Inflammatory macrophage treated with lipopolysaccharide for 1 hour (primary cell): Measurements from ENCODE around the gene OR2K2.
"Not testable (repeated sequence)": the region's sequence is repeated elsewhere in the genome, so short reads cannot be mapped to it uniquely, and the experiment has no call there.

Experiments
- DNase-seq, 2 donors: peaks; one replicate each; pipeline ENCODE4 v3.0.0-alpha.2; 2020 to 2022

OR2K2 gene, protein sequence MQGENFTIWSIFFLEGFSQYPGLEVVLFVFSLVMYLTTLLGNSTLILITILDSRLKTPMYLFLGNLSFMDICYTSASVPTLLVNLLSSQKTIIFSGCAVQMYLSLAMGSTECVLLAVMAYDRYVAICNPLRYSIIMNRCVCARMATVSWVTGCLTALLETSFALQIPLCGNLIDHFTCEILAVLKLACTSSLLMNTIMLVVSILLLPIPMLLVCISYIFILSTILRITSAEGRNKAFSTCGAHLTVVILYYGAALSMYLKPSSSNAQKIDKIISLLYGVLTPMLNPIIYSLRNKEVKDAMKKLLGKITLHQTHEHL

DNA sequence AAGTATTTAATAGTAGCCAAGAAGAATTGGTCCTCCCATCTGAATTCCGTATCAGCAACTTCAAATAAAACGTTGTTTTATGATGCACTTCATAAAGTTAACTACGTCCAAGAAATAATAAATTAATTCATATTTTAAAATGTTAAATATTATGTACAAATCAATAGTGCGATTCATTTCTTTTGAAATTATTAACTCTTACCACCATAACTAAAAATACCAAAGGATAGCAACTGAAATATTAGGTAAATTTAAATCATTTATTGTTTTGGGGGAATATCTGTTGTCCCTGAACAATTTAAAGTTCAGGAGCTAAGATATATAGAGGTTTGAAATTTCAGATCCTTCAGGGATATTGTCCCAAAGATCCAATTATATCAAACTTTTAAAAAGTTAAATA is at the start of gene OR2K2:
OR2K2 (minus strand) TSS at position 101 of the 400 bp plus-strand sequence. CDS start 1,791 bp downstream, outside the sequence.
- DNase-seq = no peak

DNA sequence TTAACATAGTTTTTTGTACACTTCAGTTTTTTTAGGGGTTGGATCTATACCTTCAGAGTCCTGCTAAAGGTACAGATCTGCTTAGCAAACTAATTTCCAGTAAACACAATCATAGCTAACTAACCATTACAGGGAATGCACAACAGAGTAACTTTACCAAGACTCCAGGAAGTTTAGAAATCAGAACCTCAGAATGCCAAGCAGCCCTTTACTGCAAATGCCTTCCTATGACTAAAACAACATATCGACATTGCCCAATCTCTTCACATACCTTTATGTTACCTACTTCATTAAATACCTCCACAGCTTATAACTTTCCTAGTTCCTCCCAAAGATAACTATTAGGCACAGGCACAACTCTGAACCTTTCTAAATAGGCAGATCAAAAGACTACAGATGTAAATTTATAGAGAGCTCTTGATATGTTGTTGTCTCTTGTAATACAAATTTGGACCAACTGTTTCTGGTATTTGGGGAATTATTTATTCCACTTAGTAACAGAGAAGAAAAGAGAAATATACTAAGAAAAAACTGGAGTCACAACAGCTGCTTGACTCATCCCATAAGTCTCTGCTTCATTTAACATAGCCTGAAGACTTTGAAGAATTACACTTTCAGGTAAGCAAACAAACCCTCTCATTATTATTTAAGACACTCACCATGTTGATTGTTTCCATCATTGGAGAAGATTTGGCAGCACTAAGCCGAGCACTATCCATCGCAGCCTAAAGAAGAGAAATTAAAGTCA is 46.0 kb upstream of the OR2K2 start:
- DNase-seq = no peak

DNA sequence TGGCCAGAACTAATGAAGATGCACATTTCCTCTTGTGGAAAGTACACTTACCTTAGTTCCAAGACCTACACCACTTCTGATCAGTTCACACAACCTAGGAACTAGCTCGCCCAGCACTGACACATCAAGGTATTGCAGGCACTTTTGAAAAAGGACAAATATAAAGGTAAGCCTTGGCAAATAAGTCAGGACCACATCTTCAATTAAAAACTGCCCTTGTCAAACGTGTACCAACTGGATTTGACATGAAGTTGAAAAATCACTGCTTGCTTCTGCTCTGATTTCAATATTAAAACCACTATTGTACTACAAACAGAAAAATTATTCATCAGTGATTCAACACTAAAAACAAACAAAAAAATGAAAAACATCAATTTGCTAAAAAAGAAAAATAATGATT is 45.0 kb upstream of the OR2K2 start:
- no peak for DNase-seq

DNA sequence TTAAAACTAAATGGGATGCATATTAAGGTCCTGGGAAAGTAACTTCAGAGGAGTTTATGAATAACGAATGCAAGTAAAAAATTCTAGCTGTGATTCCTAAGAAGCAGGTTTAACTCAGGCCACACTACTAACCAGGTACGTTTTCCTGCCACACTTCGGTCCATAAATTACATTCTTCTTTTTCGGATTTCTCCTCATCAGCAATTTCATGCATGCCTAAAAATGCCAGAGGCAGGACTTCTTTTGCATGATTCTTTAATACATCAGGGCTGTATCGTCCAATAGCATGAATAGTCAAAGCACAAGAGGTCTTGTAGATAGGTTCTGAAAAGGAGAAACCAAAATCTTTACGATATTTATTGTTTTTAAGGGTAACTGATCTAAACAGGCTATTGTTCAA is 42.3 kb upstream of the OR2K2 start:
- no peak for DNase-seq

DNA sequence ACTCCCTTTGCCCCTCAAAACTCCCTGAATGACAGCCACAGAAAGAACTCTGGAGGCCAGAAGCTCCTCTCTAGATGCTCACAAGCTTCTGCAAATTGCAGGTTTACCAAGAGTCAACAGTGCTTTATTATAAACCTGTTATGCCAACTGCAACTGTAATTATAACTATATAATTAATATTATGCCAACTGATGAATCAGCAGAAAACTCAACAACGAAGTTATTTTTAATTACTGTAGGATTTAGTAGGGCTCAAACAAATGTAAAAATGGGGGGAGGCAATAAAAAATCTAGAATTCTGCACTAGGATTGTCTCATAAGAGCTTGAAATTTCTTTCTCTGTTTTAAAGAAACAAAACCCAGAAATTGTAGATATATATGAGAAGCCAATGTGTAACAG is 37.0 kb upstream of the OR2K2 start:
- no peak for DNase-seq

DNA sequence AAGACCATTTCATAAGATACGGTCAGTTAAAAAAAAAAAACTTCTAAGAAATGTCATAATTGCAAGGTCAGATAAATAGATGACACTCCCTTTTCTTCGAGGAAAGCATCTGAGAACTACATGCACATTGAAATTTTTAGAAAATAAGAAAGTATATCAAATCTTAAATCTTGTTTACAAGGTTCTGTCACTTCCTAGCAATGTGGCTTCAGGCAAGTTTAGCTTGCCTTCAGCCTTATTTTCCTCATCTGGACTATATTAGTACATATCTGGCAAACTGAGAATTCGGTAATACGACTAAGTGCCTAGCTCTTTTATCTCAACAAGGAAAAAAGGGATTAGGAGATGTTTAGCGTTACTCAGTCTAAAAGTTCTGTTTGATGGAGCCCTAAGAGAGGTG is 32.5 kb upstream of the OR2K2 start:
- DNase-seq = no peak

DNA sequence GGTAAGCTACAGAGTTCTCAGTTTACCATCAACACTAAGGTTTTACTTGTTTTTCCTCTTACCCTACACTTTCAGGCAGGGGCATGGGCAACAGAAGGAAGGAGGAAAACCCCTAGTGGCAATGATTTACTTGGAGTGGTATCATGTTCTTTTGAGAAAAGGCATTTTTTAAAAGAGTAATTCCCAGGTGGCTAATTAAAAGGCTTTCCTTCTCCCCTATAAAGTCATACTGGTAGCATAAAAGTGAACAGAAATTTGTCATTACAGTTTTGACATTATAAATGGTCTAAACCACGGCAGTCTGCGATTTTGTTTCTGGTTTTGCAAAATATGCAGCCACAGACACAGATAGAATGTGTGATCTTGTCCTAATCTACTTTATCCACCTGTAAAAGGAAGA is 30.9 kb upstream of the OR2K2 start:
- no peak for DNase-seq

DNA sequence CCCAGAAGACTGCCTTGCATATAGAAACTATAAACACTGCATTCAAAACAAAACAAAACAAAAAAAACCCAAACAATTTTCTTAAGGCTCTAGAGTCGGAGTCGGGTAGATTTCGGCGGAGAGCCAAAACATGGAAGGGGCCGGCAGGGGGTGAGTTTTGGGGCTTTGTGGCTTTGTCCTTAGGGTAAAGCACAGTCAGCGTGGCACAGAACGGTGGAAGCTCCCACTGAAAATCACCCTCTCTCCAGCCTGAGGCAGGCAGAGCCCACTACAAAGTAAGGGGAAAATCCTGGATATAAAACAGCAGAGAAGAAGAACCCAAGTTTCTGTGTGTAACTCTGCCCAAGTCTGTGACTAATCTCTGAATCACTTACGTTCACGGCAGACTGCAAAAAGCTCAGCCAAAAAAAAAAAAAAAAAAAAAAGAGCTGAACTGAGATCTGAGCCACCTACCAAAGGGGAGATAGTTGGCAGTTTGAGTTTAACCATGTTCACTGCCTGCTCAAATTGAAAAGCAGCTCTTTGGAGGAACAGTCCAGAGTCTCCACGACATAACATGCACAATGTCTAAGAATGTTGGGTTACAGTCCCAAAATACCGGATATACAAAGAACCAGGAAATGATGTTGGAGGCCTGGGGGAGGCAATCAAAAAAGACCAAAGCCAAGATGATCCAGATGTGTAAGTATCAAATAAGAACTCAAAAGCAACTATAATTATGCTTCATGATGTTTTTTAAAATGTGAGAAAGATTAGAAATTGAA is 26.6 kb upstream of the OR2K2 start:
- DNase-seq = no peak

DNA sequence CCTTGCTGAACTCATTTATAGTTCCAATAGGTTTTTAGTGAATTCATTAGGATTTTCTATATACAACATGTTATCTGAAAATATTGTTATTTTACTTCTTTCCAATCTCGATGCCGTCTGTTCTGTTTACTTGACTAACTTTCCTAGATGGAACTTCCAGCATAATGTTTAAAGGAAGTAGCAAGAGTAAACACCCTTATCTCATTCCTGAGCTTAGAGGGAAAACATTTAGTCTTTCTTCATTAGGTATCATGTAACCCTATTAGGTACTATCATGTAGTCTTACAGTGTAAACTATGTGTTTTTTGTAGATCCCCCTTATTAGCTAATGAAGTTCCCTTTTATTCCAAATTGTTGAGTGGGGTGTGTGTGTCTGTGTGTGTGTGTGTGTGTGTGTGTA is 22.5 kb upstream of the OR2K2 start:
- no peak for DNase-seq

DNA sequence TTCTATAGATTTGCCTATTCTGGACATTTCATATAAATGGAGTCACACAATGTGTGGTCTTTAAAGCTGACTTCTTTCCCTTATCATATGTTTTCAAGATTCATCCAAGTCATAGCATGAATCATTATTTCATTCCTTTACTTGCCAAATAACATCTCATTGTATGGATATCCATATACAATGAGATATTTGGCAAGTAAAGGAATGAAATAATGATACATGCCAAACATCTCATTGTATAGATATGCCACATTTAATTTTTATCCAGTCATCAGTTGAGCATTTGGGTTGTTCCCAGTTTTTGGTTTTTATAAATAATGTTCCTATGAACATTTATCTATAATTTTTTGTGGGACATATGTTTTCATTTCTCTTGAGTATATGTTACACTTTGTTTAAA is 20.5 kb upstream of the OR2K2 start:
- no peak for DNase-seq

DNA sequence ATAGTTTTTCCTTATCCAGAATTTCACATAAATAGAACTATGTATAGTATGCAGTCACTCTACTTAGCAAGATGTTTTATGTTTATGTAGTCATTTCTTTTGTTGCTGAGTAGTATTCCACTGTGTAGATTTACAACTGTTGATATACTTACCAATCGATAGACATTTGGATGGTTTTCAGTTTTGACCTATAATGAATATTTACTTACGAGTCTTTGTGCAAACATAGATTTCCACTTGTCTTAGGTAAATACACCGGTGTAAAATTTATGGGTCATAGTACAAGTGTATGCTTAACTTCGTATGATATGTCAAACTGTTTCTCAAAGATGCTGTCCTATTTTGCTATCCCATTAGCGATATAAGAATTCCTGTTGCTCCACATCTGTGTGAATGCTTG is 19.7 kb upstream of the OR2K2 start:
- no peak for DNase-seq

DNA sequence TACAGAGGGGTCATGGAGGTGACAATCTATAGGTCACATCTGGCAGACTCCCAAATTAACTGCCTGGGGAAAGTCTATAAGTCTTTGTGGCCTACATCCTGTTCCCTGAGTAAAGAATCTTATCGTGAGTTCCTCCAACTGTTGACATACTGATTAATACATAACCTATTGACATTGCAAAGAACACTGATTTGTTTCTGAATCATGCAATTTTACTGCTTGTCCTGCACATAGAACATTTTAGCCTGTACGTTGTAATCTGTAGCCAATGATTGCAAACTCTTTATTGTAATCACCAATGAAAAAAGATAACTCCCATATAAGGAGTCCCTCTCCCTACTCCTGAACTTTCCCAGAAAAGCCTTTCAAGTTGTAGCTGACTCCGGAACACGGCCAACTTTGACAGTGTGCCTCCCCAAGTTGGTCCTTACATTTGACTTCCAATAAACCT is 18.8 kb upstream of the OR2K2 start:
- DNase-seq = no peak

DNA sequence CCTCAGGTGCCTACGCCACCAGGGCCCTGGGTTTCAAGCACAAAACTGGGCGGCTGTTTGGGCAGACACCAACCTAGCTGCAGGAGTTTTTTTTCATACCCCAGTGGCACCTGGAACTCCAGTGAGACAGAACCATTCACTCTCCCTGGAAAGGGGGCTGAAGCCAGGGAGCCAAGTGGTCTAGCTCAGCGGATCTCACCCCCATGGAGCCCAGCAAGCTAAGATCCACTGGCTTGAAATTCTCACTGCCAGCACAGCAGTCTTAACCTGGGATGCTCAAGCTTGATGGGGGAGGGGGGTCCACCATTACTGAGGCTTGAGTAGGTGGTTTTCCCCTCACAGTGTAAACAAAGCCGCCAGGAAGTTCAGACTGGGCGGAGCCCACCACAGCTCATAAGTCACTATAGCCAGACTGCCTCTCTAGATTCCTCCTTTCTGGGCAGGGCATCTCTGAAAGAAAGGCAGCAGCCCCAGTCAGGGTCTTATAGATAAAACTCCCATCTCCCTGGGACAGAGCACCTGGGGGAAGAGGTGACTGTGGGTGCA is 4.4 kb upstream of the OR2K2 start:
- DNase-seq = not testable (repeated sequence)

DNA sequence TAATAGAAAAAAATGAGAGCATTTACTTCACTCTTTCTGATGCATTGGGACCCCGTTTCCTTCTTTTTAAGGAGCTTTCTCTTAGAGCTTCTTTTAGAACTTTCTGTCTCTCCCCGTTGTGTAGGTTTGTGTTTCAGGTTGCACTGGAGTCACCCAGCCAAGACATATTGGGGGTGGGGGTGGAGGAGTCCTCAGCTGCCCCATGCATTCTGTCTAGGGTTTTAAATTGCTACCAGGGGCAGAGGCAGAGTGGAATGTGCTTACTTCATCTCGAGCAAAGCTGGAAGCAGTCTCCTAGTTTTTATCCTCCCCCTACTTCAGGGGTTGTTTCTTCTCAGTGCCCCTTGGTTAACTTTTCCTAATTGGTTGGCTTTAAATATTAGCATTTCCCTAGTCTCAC is 9.4 kb downstream of the OR2K2 start:
- no peak for DNase-seq

DNA sequence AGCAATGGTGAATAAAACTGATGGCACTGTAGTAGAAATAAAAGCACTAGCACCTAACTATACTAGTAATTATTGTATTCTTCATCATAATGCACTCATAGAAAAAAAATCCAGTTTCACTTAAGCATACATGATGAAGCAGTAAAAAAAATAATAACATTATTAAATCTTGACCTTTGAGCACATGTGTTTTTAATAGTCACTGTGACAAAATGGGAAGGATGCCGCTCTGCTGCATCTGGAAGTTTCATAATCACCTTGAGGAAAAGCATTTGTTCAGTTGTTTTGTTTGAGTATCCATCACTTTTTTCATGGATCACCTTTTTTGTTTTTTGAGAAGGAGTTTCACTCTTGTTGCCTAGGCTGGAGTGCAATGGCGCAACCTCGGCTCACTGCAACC is 13.2 kb downstream of the OR2K2 start:
- DNase-seq = no peak

DNA sequence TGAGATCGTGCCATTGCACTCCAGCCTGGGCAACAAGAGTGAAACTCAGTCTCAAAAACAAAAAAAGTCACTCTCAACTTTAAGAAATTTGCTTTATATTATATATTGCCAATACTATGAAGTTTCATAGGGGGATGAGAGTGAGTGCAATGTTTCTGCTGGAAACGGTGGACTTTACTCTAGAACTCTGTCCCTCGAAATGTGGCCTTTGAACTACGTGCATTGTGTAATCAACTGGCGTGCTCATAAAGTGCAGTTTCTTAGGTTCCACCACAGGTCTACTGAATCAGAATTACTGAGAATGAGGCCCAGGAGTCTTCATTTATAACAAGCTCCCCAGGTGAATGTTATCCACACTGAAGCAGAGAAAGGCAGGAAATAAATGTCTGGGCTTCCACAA is 24.1 kb downstream of the OR2K2 start:
- no peak for DNase-seq

DNA sequence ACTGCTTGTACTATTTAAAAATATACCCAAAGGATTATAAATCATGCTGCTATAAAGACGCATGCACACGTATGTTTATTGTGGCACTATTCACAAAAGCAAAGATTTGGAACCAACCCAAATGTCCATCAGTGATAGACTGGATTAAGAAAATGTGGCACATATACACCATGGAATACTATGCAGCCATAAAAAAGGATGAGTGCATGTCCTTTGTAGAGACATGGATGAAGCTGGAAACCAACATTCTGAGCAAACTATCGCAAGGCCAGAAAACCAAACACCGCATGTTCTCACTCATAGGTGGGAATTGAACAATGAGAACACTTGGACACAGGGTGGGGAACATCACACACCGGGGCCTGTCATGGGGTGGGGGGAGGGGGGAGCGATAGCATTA is 26.0 kb downstream of the OR2K2 start:
- DNase-seq = not testable (repeated sequence)

DNA sequence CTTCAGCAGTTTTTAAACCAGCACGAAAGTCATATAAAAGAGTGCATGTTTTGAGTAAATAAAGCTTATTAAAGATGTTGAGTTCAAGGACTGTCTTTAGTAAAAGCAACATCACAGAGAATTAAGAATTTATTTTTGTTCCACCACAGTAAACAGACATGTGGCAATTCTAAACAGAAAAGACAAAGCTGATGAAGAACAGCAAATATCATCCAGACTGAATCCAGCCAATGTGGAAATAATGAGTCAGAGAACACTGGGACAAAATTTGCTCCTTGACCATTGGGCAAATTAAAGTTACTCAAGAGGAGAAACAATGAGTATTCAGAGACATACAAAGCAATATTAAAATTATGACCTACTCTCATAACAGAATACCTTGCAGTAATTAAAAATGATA is 28.8 kb downstream of the OR2K2 start:
- no peak for DNase-seq

DNA sequence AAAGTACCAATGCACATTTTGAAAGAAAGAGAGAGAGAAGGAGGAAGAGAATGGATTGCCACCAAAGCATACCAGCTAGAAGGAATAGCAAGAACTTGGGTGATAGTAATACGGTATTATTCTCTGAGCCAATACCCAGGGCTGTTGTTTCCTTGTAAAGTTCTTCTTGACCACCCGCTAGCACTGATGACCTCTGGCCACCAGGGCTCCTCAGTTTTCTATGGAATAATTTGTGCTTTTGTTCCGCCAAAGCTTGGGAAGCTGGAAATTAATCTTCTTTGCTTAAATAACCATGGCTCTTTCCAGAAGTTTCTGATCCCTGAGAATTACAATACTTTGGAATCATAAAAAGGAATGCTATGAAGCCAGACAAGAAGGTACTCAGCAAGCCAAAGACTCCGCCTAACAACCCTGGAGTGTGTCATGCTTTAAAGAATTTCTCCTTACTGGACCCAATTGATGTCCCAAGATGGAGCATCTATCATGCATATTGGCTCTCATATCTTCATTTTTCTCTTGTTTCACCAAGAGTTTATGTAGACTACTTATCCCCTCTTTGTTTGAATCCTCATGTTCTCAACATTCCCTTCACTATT is 29.8 kb downstream of the OR2K2 start:
- DNase-seq = no peak

DNA sequence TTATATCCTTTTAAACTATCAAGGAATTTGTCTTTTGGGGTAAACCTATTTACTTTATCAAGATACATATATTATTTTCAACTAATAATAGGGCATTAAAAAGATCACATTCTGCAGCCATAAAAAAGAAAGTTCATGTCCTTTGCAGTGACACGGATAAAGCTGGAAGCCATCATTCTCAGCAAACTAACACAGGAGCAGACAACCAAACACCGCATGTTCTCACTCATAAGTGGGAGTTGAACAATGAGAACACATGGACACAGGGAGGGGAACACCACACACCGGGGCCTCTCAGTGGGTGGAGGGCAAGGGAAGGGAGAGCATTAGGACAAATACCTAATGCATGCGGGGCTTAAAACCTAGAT is 30.4 kb downstream of the OR2K2 start:
- DNase-seq = not testable (repeated sequence)

DNA sequence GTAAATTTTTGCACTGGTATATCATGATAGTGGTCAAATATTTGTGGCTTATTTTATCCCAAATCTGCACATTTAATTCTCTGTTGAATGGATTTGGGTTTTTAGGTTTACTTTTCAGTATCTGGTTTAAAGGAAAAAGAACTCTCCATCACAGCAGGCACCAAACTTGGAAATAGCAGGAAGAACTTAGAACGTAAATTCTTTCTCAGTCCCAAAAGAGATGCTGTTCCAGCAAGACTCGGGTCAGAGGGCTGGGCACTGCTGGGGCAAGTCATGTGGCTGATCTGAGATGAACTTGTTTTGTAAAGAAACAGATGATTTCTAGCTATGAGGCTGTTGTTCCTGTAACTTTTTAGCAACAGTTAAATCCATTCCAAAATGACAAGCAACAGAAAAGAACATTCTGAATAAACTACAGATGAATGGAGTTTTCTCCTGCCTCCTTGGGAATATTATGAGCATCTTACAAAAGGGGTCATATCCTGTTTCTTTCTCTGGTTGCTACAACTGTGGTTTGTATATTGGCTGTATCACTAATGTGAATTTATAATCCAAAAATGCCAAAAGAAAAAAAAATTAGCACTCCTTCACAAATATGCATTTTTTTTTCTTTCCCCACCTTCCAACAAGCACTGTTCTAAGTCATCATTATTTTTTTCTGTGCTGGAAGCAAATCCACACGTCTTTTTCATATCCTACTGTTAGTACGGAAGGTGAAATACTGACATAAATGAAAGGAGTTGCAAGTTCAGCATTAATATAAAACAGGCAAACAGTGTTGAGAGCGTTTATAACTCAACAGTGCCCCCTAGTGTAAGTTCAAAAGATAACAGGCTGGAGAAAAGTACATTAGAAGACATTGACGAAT is 31.1 kb downstream of the OR2K2 start:
- DNase-seq = peak; percentile 38 to 88

DNA sequence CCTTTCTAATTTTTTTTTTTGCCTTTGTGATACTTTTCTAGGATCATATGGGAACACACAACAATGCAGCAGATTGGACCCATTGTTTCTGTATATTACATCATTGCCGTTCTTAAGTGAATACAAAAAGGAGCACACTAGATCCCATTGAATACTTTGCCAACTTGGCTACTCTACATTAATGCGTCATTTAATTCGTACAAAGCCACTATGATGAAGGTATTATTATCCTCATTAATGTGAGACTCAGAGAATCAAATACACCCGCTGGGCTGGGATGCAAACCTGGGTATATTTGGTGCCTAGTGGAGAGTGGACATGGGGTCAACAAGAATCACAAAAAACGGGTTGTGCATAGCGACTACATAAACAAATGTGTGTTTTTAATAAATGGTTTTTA is 31.9 kb downstream of the OR2K2 start:
- no peak for DNase-seq
